ENCODE data around the gene PCSK6. TPM values are rescaled to one million over a fixed set of nuclear protein-coding genes. Genes with fewer than 3 reads are reported as not detected.

PCSK6 gene
- total and polyA plus RNA-seq, 7 donors = 8.3 to 32.7 (median 13.3) TPM

DNA sequence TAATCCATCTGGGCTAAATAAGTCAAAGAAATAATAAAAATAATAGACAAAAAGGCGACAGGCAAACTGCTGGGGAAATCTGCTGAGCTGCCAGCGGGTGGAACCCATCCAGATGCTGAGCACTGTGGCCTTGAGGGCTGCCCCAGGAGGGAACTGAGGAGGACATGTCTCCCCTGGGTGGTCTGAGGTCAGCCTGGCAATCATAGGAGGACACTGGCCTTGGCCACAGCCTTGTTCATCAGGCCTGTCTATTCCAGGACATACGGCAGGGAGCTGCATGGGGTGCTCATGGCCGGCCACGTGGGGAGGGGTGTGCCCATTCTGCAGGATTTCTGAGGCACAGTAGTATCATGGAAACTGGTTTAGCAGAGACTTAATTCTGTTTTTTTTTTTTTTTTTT lies 173.0 kb downstream of the PCSK6 start:
- Histone ChIP-seq H3K36me3 (ENCODE audit: insufficient read depth in 1 of 2, low read depth in 1 of 2) (peaks cover 0 to 77% of the 10 kb centered on the region in 2 donors), H3K4me1 (no peaks in the 10 kb centered on the region), H3K9me3 (no peaks in the 10 kb centered on the region), H3K27ac (no peak overlapping the region), H3K4me3 (no peak overlapping the region), H3K27me3 (ENCODE audit: insufficient read depth in 3 of 3, low read length in 2 of 3) (no peaks in the 10 kb centered on the region)
- intact Hi-C loops (cut with DNase I) = loop anchor here in 1 of 2 donors (1.0 kb wide), 1 partner anchor 84 kb away; no protein-coding TSS in a partner anchor
- 70 to 88% (median 80%) methylated on average over 5 of the region's 5 CpGs for WGBS, 3 donors
- TF ChIP-seq, protein P1, sequence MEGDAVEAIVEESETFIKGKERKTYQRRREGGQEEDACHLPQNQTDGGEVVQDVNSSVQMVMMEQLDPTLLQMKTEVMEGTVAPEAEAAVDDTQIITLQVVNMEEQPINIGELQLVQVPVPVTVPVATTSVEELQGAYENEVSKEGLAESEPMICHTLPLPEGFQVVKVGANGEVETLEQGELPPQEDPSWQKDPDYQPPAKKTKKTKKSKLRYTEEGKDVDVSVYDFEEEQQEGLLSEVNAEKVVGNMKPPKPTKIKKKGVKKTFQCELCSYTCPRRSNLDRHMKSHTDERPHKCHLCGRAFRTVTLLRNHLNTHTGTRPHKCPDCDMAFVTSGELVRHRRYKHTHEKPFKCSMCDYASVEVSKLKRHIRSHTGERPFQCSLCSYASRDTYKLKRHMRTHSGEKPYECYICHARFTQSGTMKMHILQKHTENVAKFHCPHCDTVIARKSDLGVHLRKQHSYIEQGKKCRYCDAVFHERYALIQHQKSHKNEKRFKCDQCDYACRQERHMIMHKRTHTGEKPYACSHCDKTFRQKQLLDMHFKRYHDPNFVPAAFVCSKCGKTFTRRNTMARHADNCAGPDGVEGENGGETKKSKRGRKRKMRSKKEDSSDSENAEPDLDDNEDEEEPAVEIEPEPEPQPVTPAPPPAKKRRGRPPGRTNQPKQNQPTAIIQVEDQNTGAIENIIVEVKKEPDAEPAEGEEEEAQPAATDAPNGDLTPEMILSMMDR (IDR thresholded peaks at IDR 0.05) = no peak
- ATAC-seq (peak in 1 of 4 donors; percentile 36), DNase-seq (no peak)

DNA sequence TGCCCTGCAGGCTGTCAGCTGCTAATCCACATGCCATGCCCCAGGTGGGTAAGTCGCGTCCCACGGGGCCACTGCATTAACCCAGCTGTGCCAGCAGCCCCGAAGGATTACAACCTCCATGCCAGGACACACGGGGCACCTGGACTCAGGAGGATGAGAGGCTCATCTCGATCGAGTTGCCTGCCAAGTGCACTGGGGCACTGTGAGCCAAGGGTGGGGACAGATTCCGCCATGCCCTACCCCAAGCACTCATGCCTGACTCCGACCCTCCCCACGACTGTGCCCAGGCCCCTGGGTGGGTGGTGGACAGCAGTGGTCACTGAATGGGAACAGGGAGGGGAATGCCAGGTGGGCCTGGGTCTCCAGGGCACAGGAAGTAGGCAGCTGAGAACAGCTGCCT lies 173.8 kb downstream of the PCSK6 start:
- 64 to 73% (median 67%) methylated on average over 10 of the region's 10 CpGs for WGBS, 3 donors
- H3K27me3 ChIP-seq (ENCODE audit: insufficient read depth in 3 of 3, low read length in 2 of 3) = no peaks in the 10 kb centered on the region
- intact Hi-C loops (cut with DNase I) = loop anchor here in 1 of 2 donors (1.0 kb wide), 1 partner anchor 85 kb away; no protein-coding TSS in a partner anchor
- H3K4me1 ChIP-seq = no peaks in the 10 kb centered on the region
- DNase-seq (no peak), ATAC-seq (no peak)
- H3K27ac ChIP-seq = no peak overlapping the region
- no peaks in the 10 kb centered on the region for H3K9me3 ChIP-seq
- H3K36me3 ChIP-seq (ENCODE audit: insufficient read depth in 1 of 2, low read depth in 1 of 2) = peaks cover 0 to 69% of the 10 kb centered on the region in 2 donors
- TF ChIP-seq, protein P1 (IDR thresholded peaks at IDR 0.05) = no peak
- no peak overlapping the region for H3K4me3 ChIP-seq

DNA sequence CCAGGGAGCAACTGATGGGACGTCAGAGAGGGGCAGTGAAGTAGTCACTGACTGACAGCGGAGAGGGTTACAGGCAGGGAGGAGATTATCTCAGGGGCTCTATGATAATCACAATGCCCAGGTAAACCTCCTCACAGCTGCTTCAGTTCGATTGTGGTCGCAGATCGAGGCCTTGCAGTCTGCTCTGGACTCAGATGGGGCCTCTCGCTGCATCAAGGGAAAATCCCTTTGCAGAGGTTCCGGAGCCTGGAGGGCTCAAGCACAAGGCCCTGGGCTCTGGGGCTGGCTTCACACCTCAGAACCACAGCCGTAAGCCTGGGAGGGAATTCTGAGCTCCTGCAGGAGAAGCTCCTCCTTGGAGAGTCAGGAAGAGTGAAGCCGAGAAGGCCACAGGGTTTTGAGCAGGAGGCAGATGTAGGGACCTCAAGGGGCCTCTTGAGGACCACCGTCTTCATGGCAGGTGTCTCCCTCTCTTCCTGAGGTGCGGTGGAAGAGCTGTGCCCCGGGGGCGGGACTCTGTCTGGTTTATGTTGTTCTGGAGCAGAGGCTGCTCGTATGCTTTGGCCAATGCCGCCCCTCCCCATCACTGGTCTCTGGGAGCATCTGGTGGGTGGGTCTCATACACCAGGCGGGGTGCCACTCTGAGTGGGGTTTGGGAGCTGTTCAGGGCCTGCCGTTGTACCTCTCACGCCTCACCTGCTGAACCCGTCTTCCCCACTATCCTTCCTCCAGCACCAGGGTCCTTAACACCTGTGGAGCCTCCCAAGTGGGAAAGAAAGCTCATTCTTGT lies 175.0 kb downstream of the PCSK6 start:
- TF ChIP-seq, protein P1 (IDR thresholded peaks at IDR 0.05) = no peak
- H3K4me1 ChIP-seq = no peaks in the 10 kb centered on the region
- H3K27me3 ChIP-seq (ENCODE audit: insufficient read depth in 3 of 3, low read length in 2 of 3) = no peaks in the 10 kb centered on the region
- H3K4me3 ChIP-seq = no peak overlapping the region
- ATAC-seq (peak in 1 of 4 donors; percentile 26), DNase-seq (no peak)
- intact Hi-C loops (cut with DNase I) = no loop called here
- 85 to 89% (median 85%) methylated on average over 19 of the region's 19 CpGs for WGBS, 3 donors
- H3K36me3 ChIP-seq (ENCODE audit: insufficient read depth in 1 of 2, low read depth in 1 of 2) = peaks cover 0 to 63% of the 10 kb centered on the region in 2 donors
- H3K9me3 ChIP-seq = no peaks in the 10 kb centered on the region
- no peak overlapping the region for H3K27ac ChIP-seq

DNA sequence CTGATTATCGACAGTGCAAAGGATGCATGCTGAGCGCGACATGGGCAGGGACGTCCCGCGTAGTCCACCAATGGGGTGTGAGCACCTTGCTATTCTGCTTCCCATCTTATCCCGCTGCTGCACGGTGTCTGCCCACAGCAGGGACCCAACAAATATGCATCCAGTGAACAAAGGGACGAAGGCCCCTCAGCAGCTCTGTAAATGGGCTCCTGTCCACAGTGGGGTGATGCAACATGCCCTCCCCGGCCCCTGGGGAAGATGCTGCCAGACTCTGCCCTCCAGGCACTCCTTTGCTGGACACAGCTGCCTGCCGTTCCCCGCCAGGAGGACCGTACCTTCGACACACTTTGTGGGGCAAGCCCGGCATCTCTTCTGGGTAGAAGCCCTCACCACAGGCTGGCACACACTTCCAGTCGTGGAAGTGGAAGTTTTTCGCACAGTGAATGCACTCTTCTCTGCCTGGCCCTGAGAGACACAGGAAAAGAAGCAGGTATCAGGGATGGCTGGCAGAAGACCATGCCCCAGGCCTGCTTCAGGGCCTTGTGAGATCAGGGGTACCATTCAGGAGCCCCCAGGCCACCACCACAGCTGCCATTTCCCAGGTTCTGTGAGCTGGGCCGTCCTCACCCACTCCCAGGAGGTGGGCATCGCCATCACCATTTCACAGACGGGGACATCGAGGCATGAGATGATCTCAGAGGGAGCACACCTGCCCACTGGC lies 176.3 kb downstream of the PCSK6 start:
- DNase-seq (no peak), ATAC-seq (peak in 2 of 4 donors; percentile 10 to 20)
- WGBS, 3 donors = 77 to 88% (median 85%) methylated on average over 21 of the region's 21 CpGs
- Histone ChIP-seq H3K27ac (no peak overlapping the region), H3K4me1 (no peaks in the 10 kb centered on the region), H3K27me3 (ENCODE audit: insufficient read depth in 3 of 3, low read length in 2 of 3) (peaks cover 0 to 1% (median 0%) of the 10 kb centered on the region in 3 donors), H3K9me3 (no peaks in the 10 kb centered on the region), H3K4me3 (no peak overlapping the region), H3K36me3 (ENCODE audit: insufficient read depth in 1 of 2, low read depth in 1 of 2) (peaks cover 0 to 60% of the 10 kb centered on the region in 2 donors)
- intact Hi-C loops (cut with DNase I) = no loop called here
- TF ChIP-seq, protein P1 (IDR thresholded peaks at IDR 0.05) = no peak
